ENCODE measurements around the gene ADGRD2.

The ADGRD2 gene

DNA sequence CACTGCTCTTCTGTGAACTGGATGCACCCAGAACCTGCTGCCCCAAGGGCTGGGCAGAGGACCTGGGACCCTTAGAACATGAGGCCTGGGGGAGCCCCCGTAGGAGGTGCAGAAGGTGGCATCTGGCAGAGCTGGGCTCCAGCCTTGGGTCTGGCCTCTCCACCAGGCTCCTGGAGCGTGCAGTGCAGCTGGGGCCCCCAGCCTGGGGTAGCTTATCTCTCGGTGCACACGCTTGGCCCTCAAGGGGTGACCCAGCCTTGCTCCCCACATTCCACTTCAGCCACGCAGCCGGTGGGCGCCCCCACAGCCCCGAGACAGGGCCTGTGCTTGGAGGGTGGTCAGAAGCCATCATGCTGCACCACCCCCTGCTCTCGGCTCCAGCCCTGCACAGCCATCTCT lies 62.6 kb downstream of the ADGRD2 start:
- Histone ChIP-seq H3K36me3 (ENCODE audit: insufficient read depth, low read length) (no peaks in the 10 kb centered on the region), H3K27me3 (ENCODE audit: insufficient read depth, low read length) (peaks cover 19% of the 10 kb centered on the region), H3K4me1 (ENCODE audit: control insufficient read depth, insufficient read depth, low read length, unreplicated experiment) (peaks cover 4% of the 10 kb centered on the region), H3K79me2 (ENCODE audit: control insufficient read depth, insufficient read depth, low read length, unreplicated experiment) (no peaks in the 10 kb centered on the region), H3K4me3 (ENCODE audit: low read depth, low read length) (no peak overlapping the region), H2AFZ (ENCODE audit: low read length, unreplicated experiment) (no peak overlapping the region), H3K27ac (ENCODE audit: low read depth, low read length) (no peak overlapping the region)

DNA sequence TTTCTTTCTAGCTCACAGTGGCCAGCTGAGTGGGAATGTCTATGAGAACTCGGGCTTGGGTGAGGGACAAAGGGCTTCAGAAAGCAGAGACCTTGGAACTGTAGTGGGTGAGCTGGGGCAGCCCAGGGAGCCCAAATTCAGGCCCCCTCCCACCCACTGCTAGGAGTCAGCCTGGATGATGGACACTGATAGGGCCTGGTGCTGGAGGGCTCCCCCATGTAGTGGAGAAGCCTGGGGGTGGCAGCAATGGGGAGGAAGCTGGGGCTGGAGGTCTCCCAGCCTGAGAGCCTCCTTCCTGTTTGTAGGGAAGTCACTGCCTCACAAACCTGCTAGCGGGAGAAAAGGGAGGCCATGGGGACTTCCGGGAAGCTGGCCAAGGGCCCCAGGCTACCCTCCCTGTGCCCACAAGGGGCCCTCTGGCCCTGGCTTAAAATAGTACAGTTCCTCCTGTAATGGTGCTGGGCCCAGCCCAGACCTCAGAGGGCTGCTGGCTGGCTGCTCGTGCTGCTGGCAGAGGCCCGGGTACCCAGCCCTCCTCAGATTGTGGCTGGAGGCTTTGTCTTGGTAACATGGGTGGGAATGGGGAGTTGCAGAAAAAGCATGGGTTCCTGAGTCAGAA lies 63.2 kb downstream of the ADGRD2 start:
- H3K4me3 ChIP-seq (ENCODE audit: low read depth, low read length): no peak overlapping the region
- H2AFZ ChIP-seq (ENCODE audit: low read length, unreplicated experiment): no peak overlapping the region
- no peak overlapping the region for H3K27ac ChIP-seq (ENCODE audit: low read depth, low read length)
- H3K4me1 ChIP-seq (ENCODE audit: control insufficient read depth, insufficient read depth, low read length, unreplicated experiment): peaks cover 4% of the 10 kb centered on the region
- peaks cover 22% of the 10 kb centered on the region for H3K27me3 ChIP-seq (ENCODE audit: insufficient read depth, low read length)
- no peaks in the 10 kb centered on the region for H3K36me3 ChIP-seq (ENCODE audit: insufficient read depth, low read length)
- H3K79me2 ChIP-seq (ENCODE audit: control insufficient read depth, insufficient read depth, low read length, unreplicated experiment): no peaks in the 10 kb centered on the region

DNA sequence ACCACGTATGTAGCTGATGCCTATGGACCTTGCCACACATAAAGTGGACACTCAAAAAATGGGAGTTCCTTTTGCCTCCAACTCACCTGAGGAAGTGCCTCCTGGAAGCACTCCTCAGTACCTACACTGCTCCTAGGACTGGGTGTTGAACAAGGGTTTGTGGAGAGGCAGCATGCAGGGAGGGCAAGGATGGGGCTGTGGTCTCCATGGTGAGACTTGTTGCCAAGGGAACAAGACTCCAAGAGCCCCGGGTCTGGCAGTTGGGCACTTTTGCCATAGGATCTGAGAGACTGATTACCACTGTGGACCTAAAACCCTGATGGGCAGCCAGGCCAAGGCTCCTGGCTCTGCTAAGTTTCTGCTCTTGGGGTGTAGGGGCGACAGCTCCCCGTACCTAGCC lies 63.9 kb downstream of the ADGRD2 start:
- no peak overlapping the region for H3K27ac ChIP-seq (ENCODE audit: low read depth, low read length)
- peaks cover 4% of the 10 kb centered on the region for H3K4me1 ChIP-seq (ENCODE audit: control insufficient read depth, insufficient read depth, low read length, unreplicated experiment)
- H3K36me3 ChIP-seq (ENCODE audit: insufficient read depth, low read length): no peaks in the 10 kb centered on the region
- H3K27me3 ChIP-seq (ENCODE audit: insufficient read depth, low read length): peaks cover 27% of the 10 kb centered on the region
- H3K79me2 ChIP-seq (ENCODE audit: control insufficient read depth, insufficient read depth, low read length, unreplicated experiment): no peaks in the 10 kb centered on the region
- no peak overlapping the region for H2AFZ ChIP-seq (ENCODE audit: low read length, unreplicated experiment)
- H3K4me3 ChIP-seq (ENCODE audit: low read depth, low read length): no peak overlapping the region

DNA sequence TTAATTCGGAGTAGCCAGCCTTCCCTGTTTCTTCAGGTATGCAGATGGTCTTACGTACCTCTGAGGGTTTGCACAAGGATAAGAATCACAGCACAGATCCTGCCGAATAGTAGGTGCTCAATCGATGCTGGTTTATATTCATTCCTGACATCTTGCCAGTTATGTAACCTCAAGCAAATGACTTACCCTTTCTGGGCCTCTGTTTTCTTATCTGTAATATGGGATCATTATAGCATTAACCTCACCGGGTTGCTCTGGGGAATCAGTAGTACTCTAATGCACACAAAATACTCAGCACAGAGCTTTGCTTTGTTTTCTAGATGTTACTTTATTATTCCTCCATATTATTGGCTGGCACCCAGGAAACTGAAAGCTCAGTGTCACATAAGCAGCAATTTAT lies 64.6 kb downstream of the ADGRD2 start:
- no peaks in the 10 kb centered on the region for H3K36me3 ChIP-seq (ENCODE audit: insufficient read depth, low read length)
- peaks cover 4% of the 10 kb centered on the region for H3K4me1 ChIP-seq (ENCODE audit: control insufficient read depth, insufficient read depth, low read length, unreplicated experiment)
- H3K27me3 ChIP-seq (ENCODE audit: insufficient read depth, low read length): peaks cover 31% of the 10 kb centered on the region
- H3K79me2 ChIP-seq (ENCODE audit: control insufficient read depth, insufficient read depth, low read length, unreplicated experiment): no peaks in the 10 kb centered on the region
- H3K4me3 ChIP-seq (ENCODE audit: low read depth, low read length): no peak overlapping the region
- no peak overlapping the region for H3K27ac ChIP-seq (ENCODE audit: low read depth, low read length)
- no peak overlapping the region for H2AFZ ChIP-seq (ENCODE audit: low read length, unreplicated experiment)

DNA sequence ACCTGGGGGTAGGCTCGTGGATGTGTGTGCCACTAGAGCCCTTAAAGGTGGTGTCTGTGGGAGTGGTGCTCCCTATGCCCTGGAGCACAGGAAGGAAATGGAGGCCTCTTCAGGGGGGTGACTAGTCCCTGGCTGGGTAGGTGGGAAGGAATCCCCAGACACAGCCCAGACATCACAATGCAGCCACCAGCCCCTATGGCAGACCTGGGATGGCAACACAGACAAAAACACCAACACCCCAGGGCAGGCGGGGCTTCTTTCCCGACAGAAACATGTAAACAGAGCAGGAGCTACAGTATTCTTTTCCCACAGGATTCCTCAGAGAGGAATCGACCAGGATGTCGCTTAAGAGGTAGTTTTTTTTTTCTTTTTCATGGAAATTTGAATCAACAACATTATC lies 67.3 kb downstream of the ADGRD2 start:
- Histone ChIP-seq H3K27ac (ENCODE audit: low read depth, low read length) (no peak overlapping the region), H3K27me3 (ENCODE audit: insufficient read depth, low read length) (peaks cover 50% of the 10 kb centered on the region), H3K36me3 (ENCODE audit: insufficient read depth, low read length) (no peaks in the 10 kb centered on the region), H2AFZ (ENCODE audit: low read length, unreplicated experiment) (no peak overlapping the region), H3K4me3 (ENCODE audit: low read depth, low read length) (no peak overlapping the region), H3K4me1 (ENCODE audit: control insufficient read depth, insufficient read depth, low read length, unreplicated experiment) (no peaks in the 10 kb centered on the region), H3K79me2 (ENCODE audit: control insufficient read depth, insufficient read depth, low read length, unreplicated experiment) (no peaks in the 10 kb centered on the region)

DNA sequence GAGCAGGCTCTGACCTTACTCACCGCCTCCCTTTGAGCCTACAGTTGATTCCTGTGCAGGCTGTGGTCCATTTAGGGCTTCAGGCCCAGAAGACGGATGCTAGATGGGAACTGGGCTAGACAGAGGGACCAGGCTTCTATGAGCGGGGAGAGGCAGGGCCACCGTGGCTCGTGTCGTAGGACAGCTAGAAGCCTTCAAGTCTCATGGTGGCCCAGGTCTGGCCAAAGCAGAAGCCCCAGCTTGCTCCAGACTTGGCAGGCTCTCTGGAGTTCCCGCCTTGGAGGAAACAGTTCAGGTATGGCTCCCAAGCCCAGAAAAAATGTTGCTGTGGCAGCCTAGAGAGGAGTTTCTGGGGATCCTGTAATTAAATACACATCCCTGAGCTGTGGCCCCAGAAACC lies 67.9 kb downstream of the ADGRD2 start:
- H3K27ac ChIP-seq (ENCODE audit: low read depth, low read length): no peak overlapping the region

DNA sequence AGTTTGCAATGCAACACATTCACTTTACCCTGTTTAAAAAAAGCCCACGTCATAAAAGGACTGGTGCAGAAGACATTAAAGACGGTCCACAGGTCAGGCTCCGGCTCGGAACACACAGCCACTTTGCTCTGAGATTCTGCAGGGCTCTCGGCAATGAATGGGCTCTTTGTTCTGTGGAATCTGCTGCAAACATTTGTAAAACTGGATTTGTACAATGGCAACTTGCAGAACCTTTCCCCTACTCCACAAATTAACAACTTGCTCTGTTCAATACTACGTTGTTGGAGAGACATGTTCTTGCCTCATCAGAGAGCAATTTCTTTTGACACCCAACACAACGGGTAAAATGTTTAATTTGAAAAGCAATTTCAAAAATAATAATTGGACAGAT lies 70.0 kb downstream of the ADGRD2 start:
- no peaks in the 10 kb centered on the region for H3K79me2 ChIP-seq (ENCODE audit: control insufficient read depth, insufficient read depth, low read length, unreplicated experiment)
- peaks cover 52% of the 10 kb centered on the region for H3K27me3 ChIP-seq (ENCODE audit: insufficient read depth, low read length)
- no peak overlapping the region for H3K27ac ChIP-seq (ENCODE audit: low read depth, low read length)
- H2AFZ ChIP-seq (ENCODE audit: low read length, unreplicated experiment): no peak overlapping the region
- no peak overlapping the region for H3K4me3 ChIP-seq (ENCODE audit: low read depth, low read length)
- no peaks in the 10 kb centered on the region for H3K36me3 ChIP-seq (ENCODE audit: insufficient read depth, low read length)
- H3K4me1 ChIP-seq (ENCODE audit: control insufficient read depth, insufficient read depth, low read length, unreplicated experiment): no peaks in the 10 kb centered on the region

More for the DNA sequence above, 67.9 kb downstream of the ADGRD2 start:
- Histone ChIP-seq H3K79me2 (ENCODE audit: control insufficient read depth, insufficient read depth, low read length, unreplicated experiment) (no peaks in the 10 kb centered on the region), H3K4me1 (ENCODE audit: control insufficient read depth, insufficient read depth, low read length, unreplicated experiment) (no peaks in the 10 kb centered on the region), H3K4me3 (ENCODE audit: low read depth, low read length) (no peak overlapping the region), H3K27me3 (ENCODE audit: insufficient read depth, low read length) (peaks cover 52% of the 10 kb centered on the region), H3K36me3 (ENCODE audit: insufficient read depth, low read length) (no peaks in the 10 kb centered on the region), H2AFZ (ENCODE audit: low read length, unreplicated experiment) (no peak overlapping the region)

DNA sequence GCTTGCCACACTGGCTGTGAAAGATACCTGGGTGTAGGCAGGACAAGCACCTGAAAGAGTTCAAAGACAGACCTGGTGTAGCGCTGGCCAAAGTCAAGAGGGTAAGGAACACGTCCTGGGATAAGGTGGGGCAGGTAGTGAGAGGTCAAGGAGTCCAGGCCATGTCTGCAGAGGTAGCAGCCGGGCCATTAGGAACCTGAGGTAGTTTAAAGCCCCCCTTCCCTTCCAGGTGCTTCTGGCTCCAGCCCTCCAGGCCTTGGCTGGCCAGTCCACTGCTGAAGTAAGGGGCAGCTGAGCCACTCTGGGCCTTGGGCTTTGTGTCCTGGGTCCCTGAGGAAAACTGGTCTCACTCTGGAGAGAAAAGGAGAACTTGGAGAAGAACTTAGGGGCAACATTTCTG lies 70.9 kb downstream of the ADGRD2 start:
- Histone ChIP-seq H3K27me3 (ENCODE audit: insufficient read depth, low read length) (peaks cover 46% of the 10 kb centered on the region), H3K4me3 (ENCODE audit: low read depth, low read length) (no peak overlapping the region), H3K27ac (ENCODE audit: low read depth, low read length) (no peak overlapping the region), H2AFZ (ENCODE audit: low read length, unreplicated experiment) (no peak overlapping the region), H3K4me1 (ENCODE audit: control insufficient read depth, insufficient read depth, low read length, unreplicated experiment) (no peaks in the 10 kb centered on the region), H3K36me3 (ENCODE audit: insufficient read depth, low read length) (no peaks in the 10 kb centered on the region), H3K79me2 (ENCODE audit: control insufficient read depth, insufficient read depth, low read length, unreplicated experiment) (no peaks in the 10 kb centered on the region)

DNA sequence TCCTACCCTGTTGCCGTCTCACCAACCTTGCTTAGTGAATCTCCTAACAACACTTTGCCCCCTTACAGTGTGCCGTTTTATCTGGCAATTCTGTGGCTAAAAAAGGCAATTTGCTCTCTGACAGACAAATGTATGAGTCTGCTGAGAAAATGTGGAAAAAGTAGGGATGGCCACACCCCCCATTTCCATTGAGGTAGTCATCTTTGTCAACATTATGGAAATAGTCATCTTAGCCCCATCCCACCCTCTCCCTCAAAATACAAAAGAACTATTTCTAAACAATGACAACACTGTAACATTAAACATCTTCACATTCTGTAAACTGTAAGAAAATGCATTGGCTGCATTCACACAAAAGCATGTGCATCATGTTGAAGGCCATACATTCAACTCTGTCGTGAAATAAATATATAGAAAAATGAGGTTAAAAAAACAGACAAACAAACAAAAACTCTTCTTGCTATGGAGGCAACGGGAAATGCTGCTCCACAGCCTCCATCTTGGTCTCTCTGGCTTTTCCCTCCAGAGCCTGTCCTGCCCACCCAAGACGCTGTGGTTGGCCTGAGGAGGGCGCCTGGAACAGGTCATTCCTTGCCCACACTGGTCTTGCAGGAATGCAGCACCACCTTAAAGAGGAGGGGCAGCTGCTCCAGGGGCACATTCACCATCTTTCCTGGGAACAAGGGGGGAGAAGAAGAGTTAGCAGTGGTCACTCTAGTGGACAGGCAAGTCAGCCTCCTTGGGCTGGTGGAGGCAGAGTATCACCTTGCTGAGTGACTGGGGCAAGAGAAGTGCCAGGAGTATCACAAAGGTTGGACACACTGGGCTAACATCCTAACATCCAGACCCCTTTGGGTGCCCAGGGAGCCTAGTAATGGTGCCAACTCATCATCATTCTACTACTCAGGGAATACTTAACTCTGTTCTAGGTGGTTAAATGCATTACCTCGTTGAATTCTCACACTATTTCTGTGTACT lies 72.2 kb downstream of the ADGRD2 start:
- Histone ChIP-seq H2AFZ (ENCODE audit: low read length, unreplicated experiment) (no peak overlapping the region), H3K79me2 (ENCODE audit: control insufficient read depth, insufficient read depth, low read length, unreplicated experiment) (no peaks in the 10 kb centered on the region), H3K36me3 (ENCODE audit: insufficient read depth, low read length) (no peaks in the 10 kb centered on the region), H3K27ac (ENCODE audit: low read depth, low read length) (no peak overlapping the region), H3K27me3 (ENCODE audit: insufficient read depth, low read length) (peaks cover 35% of the 10 kb centered on the region), H3K4me3 (ENCODE audit: low read depth, low read length) (no peak overlapping the region), H3K4me1 (ENCODE audit: control insufficient read depth, insufficient read depth, low read length, unreplicated experiment) (no peaks in the 10 kb centered on the region)

DNA sequence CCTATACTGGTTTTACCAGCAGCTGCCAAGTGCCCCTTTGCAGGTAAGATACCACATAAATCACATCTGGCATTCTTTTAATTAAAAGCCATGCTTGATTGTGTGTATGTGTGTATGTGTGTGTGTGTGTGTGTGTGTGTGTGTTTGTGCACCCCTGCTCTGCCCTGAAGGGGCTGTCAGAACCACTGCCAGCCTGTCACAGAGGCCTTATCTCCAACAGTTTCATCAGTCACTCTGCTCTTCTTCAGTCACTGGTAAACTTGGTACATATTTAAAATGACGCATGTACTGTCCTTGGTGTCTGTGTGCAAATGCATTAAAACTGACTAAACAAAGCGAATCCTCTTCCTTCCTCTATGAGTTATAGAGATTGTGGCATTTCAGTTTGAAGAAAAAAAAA lies 75.9 kb downstream of the ADGRD2 start:
- Histone ChIP-seq H3K79me2 (ENCODE audit: control insufficient read depth, insufficient read depth, low read length, unreplicated experiment) (no peaks in the 10 kb centered on the region), H3K4me3 (ENCODE audit: low read depth, low read length) (no peak overlapping the region), H3K27me3 (ENCODE audit: insufficient read depth, low read length) (peaks cover 12% of the 10 kb centered on the region; the same call in 1 of the 2 replicates), H3K27ac (ENCODE audit: low read depth, low read length) (no peak overlapping the region), H3K4me1 (ENCODE audit: control insufficient read depth, insufficient read depth, low read length, unreplicated experiment) (peaks cover 5% of the 10 kb centered on the region), H2AFZ (ENCODE audit: low read length, unreplicated experiment) (no peak overlapping the region), H3K36me3 (ENCODE audit: insufficient read depth, low read length) (no peaks in the 10 kb centered on the region)

DNA sequence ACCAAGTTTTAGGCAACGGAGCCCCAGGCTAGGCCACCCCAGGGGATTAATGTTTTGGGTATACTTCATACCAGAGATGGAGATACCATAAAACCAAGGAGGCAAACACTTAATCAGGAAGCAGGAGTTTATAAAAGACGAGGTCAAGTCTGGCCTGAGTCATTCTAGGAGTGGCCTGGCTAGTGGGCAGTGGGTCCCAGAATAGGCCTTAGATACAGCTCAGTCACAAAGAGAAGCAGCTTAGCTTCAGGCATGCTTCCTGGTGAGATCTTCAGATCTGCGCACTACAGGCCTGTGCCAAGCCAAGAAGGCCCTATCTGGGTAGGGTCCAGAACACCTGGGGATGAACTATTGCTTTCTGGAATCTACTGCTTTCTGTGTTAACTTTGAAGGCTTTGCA lies 77.5 kb downstream of the ADGRD2 start:
- Histone ChIP-seq H3K4me1 (ENCODE audit: control insufficient read depth, insufficient read depth, low read length, unreplicated experiment) (peaks cover 5% of the 10 kb centered on the region), H3K4me3 (ENCODE audit: low read depth, low read length) (no peak overlapping the region), H3K36me3 (ENCODE audit: insufficient read depth, low read length) (no peaks in the 10 kb centered on the region), H3K79me2 (ENCODE audit: control insufficient read depth, insufficient read depth, low read length, unreplicated experiment) (no peaks in the 10 kb centered on the region), H3K27ac (ENCODE audit: low read depth, low read length) (no peak overlapping the region), H2AFZ (ENCODE audit: low read length, unreplicated experiment) (no peak overlapping the region), H3K27me3 (ENCODE audit: insufficient read depth, low read length) (no peaks in the 10 kb centered on the region; the same call in 1 of the 2 replicates)

Measured in ACC112 (cell line).